ENCODE results near the gene ITSN1.

Gene ITSN1

GRCh38 chr21:33875026-33875695 is 232.9 kb downstream of the ITSN1 start:
- TF ChIP-seq RAD21 (IDR thresholded peaks at IDR 0.05; ENCODE audit: low read depth) (no peak), FOXM1 (IDR thresholded peaks at IDR 0.05; ENCODE audit: borderline replicate concordance, low read depth) (no peak), REST (IDR thresholded peaks at IDR 0.05; ENCODE audit: low read depth) (no peak), EGR1 (IDR thresholded peaks at IDR 0.05) (no peak), NFIC (IDR thresholded peaks at IDR 0.05) (no peak)

GRCh38 chr21:33878824-33879223 is 236.5 kb downstream of the ITSN1 start:
- TF ChIP-seq CEBPB (IDR thresholded peaks at IDR 0.05) (no peak), ZBTB7A (IDR thresholded peaks at IDR 0.05; ENCODE audit: low read depth) (no peak), YY1 (IDR thresholded peaks at IDR 0.05; ENCODE audit: low read depth) (no peak), TEAD4 (IDR thresholded peaks at IDR 0.05) (no peak), EGR1 (IDR thresholded peaks at IDR 0.05) (no peak), TAF1 (IDR thresholded peaks at IDR 0.05; ENCODE audit: low read depth) (no peak), RAD21 (IDR thresholded peaks at IDR 0.05; ENCODE audit: low read depth) (no peak), MAX (IDR thresholded peaks at IDR 0.05) (no peak), USF1 (IDR thresholded peaks at IDR 0.05) (no peak), NFIC (IDR thresholded peaks at IDR 0.05) (no peak), EP300 (IDR thresholded peaks at IDR 0.05; ENCODE audit: borderline replicate concordance) (no peak)

GRCh38 chr21:33880626-33881025 is 238.3 kb downstream of the ITSN1 start:
- TF ChIP-seq USF1 (IDR thresholded peaks at IDR 0.05) = no peak
- TF ChIP-seq FOXM1 (IDR thresholded peaks at IDR 0.05; ENCODE audit: borderline replicate concordance, low read depth) = no peak
- no peak for TF ChIP-seq REST (IDR thresholded peaks at IDR 0.05; ENCODE audit: low read depth)
- TF ChIP-seq TAF1 (IDR thresholded peaks at IDR 0.05; ENCODE audit: low read depth) = no peak
- TF ChIP-seq YY1 (IDR thresholded peaks at IDR 0.05; ENCODE audit: low read depth) = no peak
- no peak for TF ChIP-seq CEBPB (IDR thresholded peaks at IDR 0.05)
- TF ChIP-seq RAD21 (IDR thresholded peaks at IDR 0.05; ENCODE audit: low read depth) = no peak
- TF ChIP-seq EP300 (IDR thresholded peaks at IDR 0.05; ENCODE audit: borderline replicate concordance) = no peak
- no peak for TF ChIP-seq EGR1 (IDR thresholded peaks at IDR 0.05)
- no peak for TF ChIP-seq NFIC (IDR thresholded peaks at IDR 0.05)
- no peak for TF ChIP-seq MAX (IDR thresholded peaks at IDR 0.05)

- no peak for TF ChIP-seq REST (IDR thresholded peaks at IDR 0.05; ENCODE audit: low read depth)
These were observed 239.6 kb downstream of the ITSN1 start for GRCh38 chr21:33881689-33882440.

- TF ChIP-seq EGR1 (IDR thresholded peaks at IDR 0.05) (no peak), CREB1 (IDR thresholded peaks at IDR 0.05; ENCODE audit: low read depth) (no peak), CEBPB (IDR thresholded peaks at IDR 0.05) (no peak), EP300 (IDR thresholded peaks at IDR 0.05; ENCODE audit: borderline replicate concordance) (no peak), MAX (IDR thresholded peaks at IDR 0.05) (no peak), FOXM1 (IDR thresholded peaks at IDR 0.05; ENCODE audit: borderline replicate concordance, low read depth) (no peak), YY1 (IDR thresholded peaks at IDR 0.05; ENCODE audit: low read depth) (no peak), TCF12 (IDR thresholded peaks at IDR 0.05; ENCODE audit: low read depth) (no peak), RAD21 (IDR thresholded peaks at IDR 0.05; ENCODE audit: low read depth) (no peak), ZBTB7A (IDR thresholded peaks at IDR 0.05; ENCODE audit: low read depth) (no peak), TEAD4 (IDR thresholded peaks at IDR 0.05) (no peak)
These were observed 240.8 kb downstream of the ITSN1 start for GRCh38 chr21:33883118-33883517.

Data from Ishikawa (cell line).